CD4-positive, alpha-beta T cell treated with Interleukin-6 at 100 ng/mL for 8 hours (primary cell): ENCODE measurements around the gene CDKAL1.

ENCODE experiments used
- DNase-seq: peaks from one replicate; pipeline ENCODE4 v3.0.0-alpha.2; 2020; ENCODE audit warnings: mixed read lengths, low spot score

The CDKAL1 gene

DNA sequence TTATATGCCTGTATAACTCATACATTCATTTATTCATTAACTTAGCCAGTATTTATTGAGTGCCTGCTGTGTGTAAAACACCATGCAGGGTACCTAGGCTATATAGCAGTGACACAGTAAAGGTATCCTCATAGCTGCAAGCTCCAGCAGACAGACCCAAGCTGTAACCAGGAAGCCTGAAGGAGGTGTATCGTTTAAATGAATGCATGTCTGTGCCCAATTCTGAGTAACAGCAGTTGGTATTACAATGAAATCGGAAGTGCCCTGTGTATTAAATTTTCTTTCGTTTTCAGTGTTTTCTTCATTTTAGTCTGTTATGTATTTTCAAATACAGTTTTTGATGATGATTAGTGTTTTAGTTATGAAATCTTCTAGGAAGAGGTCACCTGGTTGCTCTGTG is 573.5 kb downstream of the CDKAL1 start:
- DNase-seq: no peak

DNA sequence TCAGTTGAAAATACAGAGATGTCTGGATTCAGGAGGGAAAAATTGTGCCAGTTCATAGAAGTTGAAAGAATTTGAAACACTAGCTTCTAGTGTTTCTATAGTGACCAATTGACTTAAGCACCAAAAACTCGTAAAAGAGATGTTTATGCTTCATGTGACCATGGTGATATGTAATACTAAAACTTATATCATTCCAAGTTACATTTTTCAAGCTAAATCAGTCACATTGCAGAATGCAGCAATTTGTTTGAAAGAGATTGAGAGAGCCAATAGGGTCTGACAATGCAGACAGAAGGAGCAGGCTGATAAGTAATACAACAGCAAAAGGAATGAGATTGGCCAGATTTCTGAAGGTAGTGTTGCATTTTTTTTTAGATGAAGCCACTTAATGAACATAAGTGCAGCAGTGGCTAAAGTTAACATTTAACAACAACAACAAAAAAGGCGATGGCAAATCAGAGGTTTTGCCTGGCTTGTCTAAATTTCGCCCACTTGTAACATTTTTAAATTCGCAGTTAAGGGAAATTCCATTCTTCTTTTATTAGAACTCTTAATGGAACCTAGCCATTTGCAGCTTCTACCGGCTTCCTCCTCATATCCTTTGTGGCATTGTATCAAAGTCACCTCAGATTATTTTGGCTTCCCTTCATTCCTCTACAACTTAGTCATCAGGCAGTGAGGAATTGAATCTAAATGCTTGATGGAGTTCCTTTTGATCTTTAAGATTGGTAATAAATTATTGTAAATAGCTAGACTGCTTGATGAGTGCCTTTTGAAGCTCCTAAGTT is 575.3 kb downstream of the CDKAL1 start:
- DNase-seq: no peak

DNA sequence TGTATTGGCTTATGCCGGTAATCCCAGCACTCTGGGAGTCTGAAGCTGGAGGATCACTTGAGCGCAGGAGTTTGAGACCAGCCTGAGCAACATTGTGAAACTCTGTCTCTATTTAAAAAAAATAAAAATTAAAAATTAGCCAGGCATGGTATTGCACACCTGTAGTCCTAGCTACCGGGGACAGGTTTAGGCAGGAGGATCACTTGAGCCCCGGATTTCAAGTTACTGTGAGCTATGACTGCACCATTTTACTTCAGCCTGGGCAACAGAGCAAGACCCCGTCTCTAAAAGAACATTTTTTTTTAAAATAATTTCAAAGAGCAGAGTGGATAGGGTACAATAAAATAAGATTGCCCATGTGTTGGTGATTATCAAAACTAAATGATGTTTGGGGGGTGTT is 576.4 kb downstream of the CDKAL1 start:
- no peak for DNase-seq

DNA sequence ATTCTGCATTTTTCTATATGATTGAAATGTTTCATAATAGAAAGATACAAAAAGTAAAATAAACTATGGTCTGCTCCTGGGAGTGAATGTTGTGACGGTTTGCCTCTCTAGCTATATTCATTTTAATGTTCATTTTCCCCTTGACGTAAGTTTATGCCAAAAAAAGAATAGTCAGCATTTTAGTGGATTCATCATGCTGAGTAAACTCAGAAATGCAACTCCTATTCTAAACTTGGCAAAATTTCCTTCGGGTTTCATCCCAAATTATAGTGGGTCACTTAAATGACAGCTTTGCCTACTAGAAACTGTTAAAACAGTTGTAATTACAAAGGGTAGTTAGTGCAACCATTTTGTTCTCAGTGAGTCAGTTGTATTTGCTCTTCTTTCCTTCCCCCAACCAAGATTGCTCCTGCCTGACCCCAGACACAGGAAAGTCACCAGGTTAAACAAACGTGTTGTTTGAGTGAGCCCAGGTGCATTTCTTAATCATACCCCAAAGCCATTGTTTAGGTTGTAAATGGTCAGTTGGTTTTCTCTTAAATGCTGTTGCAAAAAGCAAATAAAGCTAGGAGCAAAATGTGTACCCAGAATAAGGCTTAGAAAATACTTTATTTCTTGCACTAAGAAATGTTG is 577.0 kb downstream of the CDKAL1 start:
- DNase-seq: no peak

DNA sequence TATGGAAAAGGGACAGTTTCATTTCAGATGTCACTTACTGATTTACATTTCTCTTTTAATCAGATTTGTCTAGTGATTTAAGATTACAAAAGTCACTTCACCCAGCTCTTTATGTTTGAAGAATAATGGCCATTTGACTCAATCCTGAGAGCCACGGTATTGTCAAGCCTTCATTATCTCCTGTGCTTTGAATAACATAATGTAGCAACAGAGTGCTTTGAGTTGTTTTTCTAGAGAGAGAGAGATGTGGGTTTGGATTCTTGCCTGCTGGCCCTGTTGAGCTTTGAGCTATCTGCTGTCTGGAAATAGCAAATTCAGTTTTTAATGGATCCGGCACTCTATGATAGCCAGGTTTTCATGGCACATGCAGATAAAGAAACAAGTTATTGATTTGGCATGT is 580.9 kb downstream of the CDKAL1 start:
- DNase-seq: no peak

DNA sequence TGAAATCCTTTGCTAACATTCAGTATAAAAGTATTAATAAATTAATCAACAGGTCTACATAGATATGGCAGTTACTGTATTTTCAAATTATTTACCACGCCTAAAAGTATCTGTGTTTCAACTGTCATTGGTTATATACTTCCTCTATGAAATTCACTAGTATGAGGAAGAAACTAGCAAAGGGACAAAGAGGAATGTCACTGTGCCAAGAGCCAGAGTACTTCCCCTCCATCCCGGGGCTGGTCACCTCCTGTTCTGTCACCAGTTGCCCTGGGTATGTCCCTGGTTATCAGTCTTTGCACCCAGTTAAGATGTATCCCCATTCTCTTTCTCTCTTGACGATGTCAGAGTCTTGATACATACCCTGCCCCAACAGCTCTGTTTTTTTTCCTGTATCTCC is 582.5 kb downstream of the CDKAL1 start:
- DNase-seq: no peak

DNA sequence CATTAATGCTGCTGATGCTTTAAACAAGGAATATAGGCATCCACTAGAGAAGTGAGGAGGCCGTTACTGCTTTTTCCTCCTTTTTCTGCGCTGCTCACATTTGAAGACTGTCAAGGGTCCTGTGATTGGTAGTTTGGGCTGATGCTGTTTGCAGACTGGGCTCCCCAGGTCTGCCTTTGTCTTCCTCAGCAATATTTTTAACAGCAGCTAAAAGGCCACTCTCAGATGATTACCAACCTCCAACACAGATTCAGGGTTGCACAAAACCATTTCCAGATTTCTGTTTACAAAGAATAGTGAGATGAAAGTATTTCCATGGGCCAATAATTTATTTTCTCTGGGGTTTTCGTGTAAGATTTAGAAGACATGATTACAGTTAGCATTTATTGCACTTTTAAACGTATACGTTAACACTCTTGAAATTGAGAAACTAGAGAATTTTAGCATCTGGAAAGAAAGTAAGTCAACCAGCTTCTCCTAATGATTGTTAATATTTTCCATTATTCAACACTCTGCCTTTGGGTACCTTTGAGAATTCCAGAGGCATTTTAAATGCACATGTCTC is 584.0 kb downstream of the CDKAL1 start:
- DNase-seq: no peak

DNA sequence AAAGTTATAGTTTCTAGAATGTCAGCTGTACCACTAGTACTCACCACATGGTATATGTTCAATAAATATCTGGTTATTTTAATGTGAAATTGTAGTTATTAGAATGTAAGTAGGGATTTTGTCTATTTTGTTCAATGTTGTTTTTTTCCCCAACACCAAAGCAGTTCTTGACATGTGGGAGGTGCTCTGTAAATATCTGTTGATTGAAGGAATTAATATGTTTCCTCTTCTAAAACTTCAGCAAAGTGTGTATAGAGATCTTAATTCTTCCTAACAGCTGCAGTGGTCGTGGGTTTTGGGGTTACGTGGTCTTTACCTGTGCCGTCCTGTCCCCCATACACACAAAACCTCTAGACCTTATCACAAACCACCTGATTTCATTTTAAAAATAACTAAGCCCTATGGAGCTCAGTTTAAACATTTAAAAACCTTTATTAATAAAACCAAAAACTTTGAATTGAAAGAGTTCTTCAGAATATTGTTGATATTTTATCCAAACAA is 587.4 kb downstream of the CDKAL1 start:
- no peak for DNase-seq

DNA sequence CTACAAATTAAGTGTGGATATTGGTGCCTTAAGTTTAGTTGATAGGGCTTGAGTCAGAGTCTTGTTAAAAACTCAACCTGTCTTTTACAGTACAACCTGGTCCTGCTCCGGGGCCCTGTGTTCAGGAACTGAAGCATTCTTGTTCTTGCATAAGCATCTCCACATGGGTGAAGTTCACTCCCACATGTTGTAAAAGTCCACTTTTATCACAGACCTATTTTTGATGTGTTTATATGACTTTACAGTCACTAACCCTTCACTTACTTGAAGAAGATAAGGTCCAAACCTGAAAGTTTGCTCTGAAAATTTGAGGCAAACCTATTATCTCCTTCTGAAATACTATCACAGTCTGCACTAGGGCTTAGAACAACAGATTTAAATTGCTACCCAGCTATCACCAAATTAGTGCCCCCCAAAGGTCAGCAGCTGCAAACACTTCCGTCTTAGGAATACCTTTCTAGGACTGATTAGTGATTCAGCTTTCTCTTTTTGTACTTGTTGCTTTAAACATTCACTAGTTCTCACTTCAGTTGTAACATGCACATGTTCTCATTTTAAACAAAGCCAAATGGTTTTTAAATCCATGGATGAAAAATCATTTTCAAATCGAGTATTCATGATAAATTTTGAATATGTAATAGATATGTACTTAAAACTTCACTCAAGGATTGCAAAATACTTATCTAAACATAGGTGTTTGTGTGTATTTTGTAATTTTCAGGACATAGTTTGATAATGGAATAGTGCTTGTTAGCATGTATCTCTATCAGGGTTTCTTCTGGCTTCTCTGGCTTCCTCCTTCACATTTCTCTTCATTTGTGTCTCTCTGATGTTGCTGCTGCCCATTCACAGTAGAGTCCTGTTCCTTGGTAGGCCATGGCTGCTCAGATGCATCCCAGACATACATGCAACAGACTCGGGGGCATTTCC is 589.5 kb downstream of the CDKAL1 start:
- DNase-seq: no peak

DNA sequence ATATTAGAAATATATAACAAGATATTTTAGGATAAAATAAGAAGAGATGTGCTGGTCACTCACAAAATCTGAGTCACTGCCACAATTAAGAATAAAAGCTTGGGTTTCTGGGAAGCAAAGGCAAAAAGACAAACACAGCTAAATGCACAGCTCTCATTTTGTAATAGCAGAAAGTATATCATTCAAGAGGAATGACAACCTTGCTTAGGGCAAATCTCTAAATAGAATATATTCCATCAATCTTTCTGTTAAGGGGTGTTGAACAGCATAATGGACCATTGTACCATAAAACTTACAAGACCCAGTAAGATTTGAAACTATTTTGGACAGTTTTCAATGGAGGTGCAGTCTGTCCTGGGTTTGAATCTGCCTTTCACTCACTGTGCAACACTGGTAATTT is 594.3 kb downstream of the CDKAL1 start:
- DNase-seq: no peak

DNA sequence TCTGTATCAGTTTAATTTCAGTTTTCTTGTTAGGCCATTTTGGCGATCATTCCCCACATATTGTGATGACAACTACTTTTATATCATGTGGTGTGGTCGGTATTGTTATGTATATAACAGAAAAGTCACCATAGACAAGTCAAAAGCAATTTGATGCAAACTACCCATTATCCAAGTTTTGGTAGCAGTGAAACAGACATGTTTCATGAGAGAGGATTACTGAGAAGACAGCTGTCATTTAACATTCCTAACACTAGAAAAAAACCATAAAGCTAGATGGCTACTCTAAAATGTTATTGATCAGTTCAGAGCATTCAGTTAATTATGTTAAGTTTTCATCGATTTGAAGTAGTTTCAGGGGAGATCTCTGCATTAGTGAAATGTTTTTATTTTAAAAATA is 597.1 kb downstream of the CDKAL1 start:
- no peak for DNase-seq

DNA sequence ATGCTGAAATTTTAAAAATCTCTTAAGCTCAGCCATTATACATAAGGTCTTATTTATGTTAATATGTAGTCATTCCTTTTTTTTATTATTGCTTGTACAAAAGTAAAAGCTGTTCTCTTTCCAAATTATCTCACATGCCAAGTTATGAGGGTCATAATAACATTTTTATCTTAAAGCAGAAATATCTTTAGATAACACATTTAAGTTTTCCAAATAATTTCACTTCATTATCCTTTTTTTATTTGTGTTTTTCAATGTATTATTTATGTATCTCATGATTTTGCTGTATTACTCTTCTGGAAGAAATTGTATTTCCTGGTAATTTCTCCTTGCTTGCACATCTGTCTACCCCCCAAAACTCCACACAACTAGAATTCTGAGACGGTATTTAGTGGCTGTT is 598.2 kb downstream of the CDKAL1 start:
- no peak for DNase-seq

DNA sequence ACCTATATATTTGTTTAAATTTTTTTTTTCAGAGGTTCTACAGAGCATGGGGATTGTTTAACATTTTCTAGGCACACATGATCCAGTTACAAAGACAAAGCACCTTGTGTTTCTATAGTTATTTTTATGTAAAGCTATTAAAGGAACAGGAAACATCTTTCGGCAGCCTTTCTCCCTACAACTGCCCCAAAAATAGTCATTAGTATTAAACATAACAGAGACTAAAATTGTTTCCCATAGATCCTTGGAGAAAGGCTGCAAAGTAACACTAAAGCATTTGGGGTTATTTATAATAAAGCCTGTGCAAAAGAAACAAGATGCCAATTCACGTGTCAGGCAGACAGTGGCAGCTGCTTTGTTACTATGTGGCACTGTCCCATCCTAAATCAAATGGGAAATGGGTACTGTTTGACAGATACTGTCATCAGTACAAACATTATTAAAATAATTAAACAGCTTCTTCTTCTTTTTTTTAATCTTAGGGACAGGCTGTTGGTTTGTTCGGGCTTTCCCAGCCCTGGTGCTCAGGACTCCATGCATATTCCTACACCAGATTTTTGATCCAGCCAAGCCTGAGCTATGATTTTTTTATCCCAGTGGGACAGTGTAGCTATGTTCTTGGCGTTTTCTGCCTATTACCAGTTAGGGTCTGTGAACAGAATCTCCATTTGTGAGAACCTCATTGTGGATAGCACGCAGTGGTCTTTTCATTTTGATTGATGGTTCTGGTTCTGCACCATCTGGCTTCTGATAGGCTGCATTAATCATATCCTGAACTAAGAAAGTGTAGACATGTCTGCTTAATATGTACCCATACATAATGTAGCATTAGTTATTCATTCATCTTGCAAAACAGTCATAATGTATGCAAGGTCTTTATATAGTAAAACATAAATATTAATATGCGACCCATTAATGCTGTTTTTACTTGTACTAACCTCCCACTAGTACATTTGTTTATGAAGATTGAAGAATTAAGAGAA is 598.9 kb downstream of the CDKAL1 start:
- no peak for DNase-seq

DNA sequence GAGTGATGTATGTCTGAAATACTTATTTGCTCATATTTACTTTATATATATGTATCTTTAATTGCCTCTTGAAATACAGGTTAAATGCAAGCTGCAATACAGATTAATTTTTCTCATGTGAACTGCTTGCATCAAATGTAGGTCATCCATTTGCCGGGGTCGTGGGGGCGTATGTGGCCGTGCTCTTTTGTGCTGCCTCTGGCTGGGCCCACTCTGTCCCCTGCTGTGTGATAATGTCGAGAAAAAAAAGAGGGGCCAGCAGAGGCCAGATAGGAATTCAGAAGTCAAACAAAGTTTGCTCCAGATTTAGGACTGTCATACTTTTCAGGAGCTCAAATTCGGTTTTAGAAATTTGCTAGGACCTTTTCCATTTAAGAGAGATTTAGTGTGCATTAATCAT is 599.6 kb downstream of the CDKAL1 start:
- DNase-seq: no peak

DNA sequence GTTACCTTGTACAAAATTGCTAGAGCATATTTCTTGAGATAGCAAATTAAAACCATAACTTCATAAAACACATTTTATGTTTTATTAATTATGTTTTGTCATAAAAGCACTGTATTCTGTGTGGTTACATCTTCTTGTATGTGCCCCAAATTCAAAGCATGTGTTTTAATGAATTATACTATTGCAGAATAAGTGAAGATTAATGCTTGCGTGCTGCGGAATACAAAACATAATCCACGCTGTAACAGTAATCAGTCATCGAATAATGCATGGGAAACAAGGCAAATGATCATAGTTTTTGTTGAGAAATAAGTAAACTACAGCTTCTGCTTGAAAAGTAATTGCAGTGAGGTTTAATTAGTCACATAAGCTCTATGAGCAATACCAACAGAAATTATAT is 600.1 kb downstream of the CDKAL1 start:
- DNase-seq: no peak

DNA sequence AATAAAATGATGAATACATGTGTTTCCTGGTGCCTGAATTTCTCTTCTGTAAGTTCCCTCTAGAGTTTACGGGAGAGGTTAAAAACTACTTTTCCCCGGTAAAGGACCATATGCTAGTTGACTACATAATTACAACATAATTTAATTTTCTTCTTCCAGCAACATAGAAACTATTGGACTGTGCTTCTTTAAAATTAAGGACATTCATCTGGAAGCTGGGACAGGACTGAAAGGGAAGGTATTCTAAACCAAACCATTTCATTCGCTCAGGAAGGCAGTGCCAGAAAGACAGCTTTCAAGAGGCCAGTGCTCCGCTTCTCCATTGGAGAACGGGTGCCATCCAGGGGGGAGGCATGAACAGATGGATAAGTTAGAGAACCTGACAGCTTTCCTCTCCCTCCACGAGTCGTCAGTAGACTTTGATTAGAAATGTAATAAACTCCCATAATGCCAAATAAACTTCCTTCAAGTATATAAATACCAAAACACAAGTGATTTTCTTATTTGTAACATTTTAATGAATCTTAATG is 601.3 kb downstream of the CDKAL1 start:
- DNase-seq: no peak

DNA sequence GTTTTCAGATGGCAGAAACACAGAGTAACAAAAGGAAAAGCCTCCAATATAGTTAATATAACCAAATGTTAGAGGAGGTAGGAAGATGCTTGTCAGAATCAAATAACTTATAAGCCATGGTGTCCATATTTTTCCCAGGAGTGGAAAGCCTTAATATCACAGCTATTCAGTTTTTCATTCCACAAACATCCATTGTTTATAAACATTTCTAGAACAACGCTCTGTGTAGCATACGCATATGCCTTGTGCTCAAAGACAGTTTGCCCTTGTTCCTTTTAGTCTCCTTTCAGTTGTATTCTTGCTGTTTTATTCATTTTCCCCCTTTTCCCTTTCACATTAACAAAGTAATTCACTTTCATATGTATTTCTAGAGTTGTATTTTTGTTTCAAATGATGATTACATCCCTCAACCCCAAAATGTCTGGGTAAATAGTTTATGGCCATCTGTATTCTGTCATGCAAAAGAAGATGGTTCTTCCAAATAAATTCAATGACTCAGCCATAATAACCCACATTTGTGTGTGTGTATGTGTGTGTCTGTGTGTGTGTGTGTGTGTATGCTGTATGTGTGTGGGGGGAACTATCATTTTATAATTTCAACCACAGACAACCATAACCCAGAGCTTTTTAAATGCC is 603.6 kb downstream of the CDKAL1 start:
- no peak for DNase-seq

DNA sequence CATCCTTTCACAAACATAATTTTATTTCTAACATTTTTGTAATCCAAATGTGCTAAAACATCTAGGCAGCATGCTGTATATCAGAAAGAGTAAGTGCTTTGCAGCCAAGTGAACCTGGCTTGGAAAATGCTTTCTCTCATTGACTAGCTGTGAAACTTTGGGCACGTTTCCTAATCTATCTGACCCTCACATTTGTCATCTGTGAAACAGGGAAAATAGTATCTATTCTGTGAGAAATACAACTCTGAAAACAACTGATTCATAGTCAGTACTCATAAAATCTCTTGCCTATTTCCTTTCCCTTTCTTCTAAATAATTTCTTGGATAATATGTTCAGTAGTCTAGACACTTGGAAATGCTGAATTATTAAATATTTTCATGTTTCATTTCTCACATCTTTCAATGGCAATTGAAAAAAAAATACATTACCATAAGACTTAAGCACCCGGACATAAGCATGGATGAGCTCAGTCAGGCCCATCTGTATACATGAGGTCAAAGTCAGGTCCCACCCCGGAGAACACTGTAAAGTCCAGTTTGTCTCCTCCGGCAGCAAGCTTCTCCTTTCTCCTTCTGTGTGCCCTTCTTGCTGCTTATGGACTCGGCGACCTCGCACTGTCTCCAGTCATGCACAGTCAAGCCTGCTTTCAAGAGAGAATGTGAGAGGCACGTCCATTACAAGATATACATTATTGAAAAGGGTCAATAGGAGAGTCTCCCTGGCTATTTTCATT is 604.2 kb downstream of the CDKAL1 start:
- DNase-seq: no peak

DNA sequence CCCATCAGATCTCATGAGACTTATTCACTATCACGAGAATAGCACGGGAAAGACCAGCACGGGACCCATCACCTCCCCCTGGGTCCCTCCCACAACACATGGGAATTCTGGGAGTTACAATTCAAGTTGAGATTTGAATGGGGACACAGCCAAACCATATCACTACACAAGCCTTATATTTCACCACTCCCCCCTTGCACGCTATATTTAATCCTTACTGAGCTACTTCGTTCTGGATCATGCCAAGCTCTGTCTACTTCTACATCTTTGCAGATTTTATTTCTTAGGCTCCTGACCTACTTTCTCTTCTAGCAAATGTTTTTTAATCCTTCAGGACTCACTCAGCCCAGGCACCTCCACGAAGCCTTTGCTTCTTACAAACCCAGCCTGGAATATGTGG is 606.7 kb downstream of the CDKAL1 start:
- no peak for DNase-seq
